Measurements from ENCODE around the gene C1orf52.

DNA sequence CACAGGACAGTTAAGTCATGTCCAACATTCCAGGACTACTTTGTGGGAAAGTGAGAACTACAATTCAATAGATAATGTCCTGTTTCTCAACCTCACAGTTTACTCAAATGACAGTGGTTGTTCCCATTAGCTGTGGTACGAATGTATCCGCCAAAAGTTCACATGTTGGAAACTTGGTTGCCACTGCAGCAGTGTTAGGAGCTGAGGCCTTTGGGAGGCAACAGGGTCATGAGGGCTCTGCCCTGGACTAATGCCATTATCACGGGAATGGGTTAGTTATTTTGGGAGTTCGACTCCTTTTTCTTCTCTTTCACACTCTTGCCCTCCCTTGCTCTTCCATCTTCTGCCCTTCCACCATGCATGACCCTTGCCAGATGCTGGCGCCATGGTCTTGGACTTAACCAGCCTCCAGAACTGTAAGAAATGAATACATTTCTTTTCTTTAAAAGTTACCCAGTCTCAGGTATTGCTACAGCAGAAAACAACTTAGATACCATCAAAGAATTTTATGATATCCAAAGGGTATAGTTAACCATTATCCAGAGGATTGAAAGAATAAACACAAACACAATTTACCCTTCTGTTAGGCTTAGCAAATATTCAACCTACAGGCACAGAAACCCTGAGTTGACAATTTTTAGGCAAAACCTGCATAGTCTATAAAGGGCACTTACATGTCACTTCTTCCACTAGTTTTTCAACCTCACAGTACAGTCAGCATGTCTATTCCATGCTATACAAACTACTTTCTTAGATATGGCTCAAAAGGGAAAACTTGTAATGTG, 9.5 kb upstream of the C1orf52 start:
- TF ChIP-seq, protein P1, sequence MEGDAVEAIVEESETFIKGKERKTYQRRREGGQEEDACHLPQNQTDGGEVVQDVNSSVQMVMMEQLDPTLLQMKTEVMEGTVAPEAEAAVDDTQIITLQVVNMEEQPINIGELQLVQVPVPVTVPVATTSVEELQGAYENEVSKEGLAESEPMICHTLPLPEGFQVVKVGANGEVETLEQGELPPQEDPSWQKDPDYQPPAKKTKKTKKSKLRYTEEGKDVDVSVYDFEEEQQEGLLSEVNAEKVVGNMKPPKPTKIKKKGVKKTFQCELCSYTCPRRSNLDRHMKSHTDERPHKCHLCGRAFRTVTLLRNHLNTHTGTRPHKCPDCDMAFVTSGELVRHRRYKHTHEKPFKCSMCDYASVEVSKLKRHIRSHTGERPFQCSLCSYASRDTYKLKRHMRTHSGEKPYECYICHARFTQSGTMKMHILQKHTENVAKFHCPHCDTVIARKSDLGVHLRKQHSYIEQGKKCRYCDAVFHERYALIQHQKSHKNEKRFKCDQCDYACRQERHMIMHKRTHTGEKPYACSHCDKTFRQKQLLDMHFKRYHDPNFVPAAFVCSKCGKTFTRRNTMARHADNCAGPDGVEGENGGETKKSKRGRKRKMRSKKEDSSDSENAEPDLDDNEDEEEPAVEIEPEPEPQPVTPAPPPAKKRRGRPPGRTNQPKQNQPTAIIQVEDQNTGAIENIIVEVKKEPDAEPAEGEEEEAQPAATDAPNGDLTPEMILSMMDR (IDR thresholded peaks at IDR 0.05): no peak
- TF ChIP-seq SP1 (CRISPR knock-in tag; conservative IDR thresholded peaks at IDR 0.05) (no peak), ELF4 (CRISPR knock-in tag; IDR thresholded peaks at IDR 0.05; ENCODE audit: low read depth) (no peak), SMAD4 (CRISPR knock-in tag; IDR thresholded peaks at IDR 0.05) (no peak), CREM (CRISPR knock-in tag; IDR thresholded peaks at IDR 0.05) (no peak), ZNF219 (CRISPR knock-in tag; IDR thresholded peaks at IDR 0.05; ENCODE audit: borderline replicate concordance) (no peak), ATF1 (CRISPR knock-in tag; IDR thresholded peaks at IDR 0.05) (no peak)
- TF ChIP-seq, protein P2, sequence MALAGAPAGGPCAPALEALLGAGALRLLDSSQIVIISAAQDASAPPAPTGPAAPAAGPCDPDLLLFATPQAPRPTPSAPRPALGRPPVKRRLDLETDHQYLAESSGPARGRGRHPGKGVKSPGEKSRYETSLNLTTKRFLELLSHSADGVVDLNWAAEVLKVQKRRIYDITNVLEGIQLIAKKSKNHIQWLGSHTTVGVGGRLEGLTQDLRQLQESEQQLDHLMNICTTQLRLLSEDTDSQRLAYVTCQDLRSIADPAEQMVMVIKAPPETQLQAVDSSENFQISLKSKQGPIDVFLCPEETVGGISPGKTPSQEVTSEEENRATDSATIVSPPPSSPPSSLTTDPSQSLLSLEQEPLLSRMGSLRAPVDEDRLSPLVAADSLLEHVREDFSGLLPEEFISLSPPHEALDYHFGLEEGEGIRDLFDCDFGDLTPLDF (CRISPR knock-in tag; IDR thresholded peaks at IDR 0.05): no peak
- TF ChIP-seq, protein P3, sequence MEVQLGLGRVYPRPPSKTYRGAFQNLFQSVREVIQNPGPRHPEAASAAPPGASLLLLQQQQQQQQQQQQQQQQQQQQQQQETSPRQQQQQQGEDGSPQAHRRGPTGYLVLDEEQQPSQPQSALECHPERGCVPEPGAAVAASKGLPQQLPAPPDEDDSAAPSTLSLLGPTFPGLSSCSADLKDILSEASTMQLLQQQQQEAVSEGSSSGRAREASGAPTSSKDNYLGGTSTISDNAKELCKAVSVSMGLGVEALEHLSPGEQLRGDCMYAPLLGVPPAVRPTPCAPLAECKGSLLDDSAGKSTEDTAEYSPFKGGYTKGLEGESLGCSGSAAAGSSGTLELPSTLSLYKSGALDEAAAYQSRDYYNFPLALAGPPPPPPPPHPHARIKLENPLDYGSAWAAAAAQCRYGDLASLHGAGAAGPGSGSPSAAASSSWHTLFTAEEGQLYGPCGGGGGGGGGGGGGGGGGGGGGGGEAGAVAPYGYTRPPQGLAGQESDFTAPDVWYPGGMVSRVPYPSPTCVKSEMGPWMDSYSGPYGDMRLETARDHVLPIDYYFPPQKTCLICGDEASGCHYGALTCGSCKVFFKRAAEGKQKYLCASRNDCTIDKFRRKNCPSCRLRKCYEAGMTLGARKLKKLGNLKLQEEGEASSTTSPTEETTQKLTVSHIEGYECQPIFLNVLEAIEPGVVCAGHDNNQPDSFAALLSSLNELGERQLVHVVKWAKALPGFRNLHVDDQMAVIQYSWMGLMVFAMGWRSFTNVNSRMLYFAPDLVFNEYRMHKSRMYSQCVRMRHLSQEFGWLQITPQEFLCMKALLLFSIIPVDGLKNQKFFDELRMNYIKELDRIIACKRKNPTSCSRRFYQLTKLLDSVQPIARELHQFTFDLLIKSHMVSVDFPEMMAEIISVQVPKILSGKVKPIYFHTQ (CRISPR knock-in tag; IDR thresholded peaks at IDR 0.05): no peak
- TF ChIP-seq, protein P4, sequence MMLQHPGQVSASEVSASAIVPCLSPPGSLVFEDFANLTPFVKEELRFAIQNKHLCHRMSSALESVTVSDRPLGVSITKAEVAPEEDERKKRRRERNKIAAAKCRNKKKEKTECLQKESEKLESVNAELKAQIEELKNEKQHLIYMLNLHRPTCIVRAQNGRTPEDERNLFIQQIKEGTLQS (CRISPR knock-in tag; conservative IDR thresholded peaks at IDR 0.05): no peak
